ENCODE data around the gene B4GALT7.

DNA sequence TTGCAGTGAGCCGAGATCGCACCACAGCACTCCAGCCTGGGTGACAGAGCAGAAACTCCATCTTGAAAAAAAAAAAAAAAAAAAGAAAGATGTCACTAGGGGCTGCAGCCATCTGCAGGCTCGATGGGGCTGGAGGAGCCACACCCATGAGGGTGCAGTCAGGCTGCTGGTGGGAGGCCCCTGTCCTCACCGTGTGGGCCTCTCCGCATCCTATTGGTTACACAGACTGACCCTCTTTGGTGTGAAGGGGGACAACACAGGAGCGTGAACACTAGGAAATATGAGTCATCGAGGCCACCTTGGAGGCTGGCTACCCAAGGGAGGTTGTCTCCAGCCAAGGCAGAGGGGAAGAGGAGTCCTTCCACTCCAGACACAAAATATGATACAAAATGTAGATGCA lies 31.6 kb upstream of the B4GALT7 start:
- TF ChIP-seq, protein P1, sequence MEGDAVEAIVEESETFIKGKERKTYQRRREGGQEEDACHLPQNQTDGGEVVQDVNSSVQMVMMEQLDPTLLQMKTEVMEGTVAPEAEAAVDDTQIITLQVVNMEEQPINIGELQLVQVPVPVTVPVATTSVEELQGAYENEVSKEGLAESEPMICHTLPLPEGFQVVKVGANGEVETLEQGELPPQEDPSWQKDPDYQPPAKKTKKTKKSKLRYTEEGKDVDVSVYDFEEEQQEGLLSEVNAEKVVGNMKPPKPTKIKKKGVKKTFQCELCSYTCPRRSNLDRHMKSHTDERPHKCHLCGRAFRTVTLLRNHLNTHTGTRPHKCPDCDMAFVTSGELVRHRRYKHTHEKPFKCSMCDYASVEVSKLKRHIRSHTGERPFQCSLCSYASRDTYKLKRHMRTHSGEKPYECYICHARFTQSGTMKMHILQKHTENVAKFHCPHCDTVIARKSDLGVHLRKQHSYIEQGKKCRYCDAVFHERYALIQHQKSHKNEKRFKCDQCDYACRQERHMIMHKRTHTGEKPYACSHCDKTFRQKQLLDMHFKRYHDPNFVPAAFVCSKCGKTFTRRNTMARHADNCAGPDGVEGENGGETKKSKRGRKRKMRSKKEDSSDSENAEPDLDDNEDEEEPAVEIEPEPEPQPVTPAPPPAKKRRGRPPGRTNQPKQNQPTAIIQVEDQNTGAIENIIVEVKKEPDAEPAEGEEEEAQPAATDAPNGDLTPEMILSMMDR (conservative IDR thresholded peaks at IDR 0.05; ENCODE audit: low read length) = no peak
- TF ChIP-seq EZH2phosphoT487 (IDR thresholded peaks at IDR 0.05; ENCODE audit: borderline replicate concordance, low read depth, low read length) = no peak
